Left lung (tissue), 10 donors: ENCODE measurements around the gene FARP2. TPM values are rescaled to one million over a fixed set of nuclear protein-coding genes. Genes with fewer than 3 reads are reported as not detected.

Source experiments
- ATAC-seq: fragments of 200-7000 bp; cut with Tn5 transposase; one replicate; pipeline ENCODE4 v1.9.1; 2020; ENCODE audit warnings: moderate library complexity
- DNase-seq, 4 donors: peaks; one replicate each; pipeline ENCODE4 v3.0.0-alpha.2; 2013 to 2020
- H3K27ac ChIP-seq, 2 donors: fragments of 200-600 bp; sonication (generic) in 1 of 2; one replicate each; pipeline versions ENCODE4 v1.5.0 to v1.8.0; 2020 to 2021
- H3K27me3 ChIP-seq, 2 donors: fragments of 200-600 bp; sonication (generic) in 1 of 2; one replicate each; pipeline versions ENCODE4 v1.5.0 to v1.8.0; 2020 to 2021
- H3K36me3 ChIP-seq, 2 donors: fragments of 200-600 bp; sonication (generic) in 1 of 2; one replicate each; pipeline versions ENCODE4 v1.5.0 to v1.8.0; 2020 to 2021
- H3K4me1 ChIP-seq, 2 donors: fragments of 200-600 bp; one replicate each; pipeline ENCODE4 v1.8.0; 2021
- H3K4me3 ChIP-seq, 2 donors: fragments of 200-600 bp; sonication (generic) in 1 of 2; one replicate each; pipeline versions ENCODE4 v1.5.0 to v1.8.0; 2020 to 2021; ENCODE audit warnings: mild to moderate bottlenecking in 1 of 2
- H3K9me3 ChIP-seq, 2 donors: fragments of 200-600 bp; sonication (generic) in 1 of 2; one replicate each; pipeline versions ENCODE4 v1.5.0 to v1.8.0; 2020 to 2021
- intact Hi-C, 2 donors: fragments of 100-400 bp; cut with DNase I; formaldehyde crosslinking; loops; one replicate each; pipeline versions ENCODE4 v1.11.2 to v1.14.2; 2022
- polyA plus RNA-seq, 6 donors: library from polyadenylated mRNA; unstranded; fragments of 120-200 nt; gene quantifications; one replicate each; pipeline ENCODE4 v1.2.1, GENCODE V29; 2013; ENCODE audit not compliant: insufficient read length in 6 of 6
- total RNA-seq, 2 donors: library from RNA; stranded (reverse); fragmentation: NEBNext Ultra II Directional; extraction: Animal tissue kit (Norgen Biotek cat#: 25700); gene quantifications; one replicate each; pipeline ENCODE4 v1.2.1, GENCODE V29; 2021
- TF ChIP-seq, protein P1 (sequence below), 2 donors: fragments of 200-600 bp; sonication (generic) in 1 of 2; IDR thresholded peaks; one replicate each; pipeline versions ENCODE4 v1.5.0 to v1.8.0; 2021; ENCODE audit warnings: antibody characterized with exemption in 2 of 2
- donor health status: DM: no; HTN: yes; CAD: no.
- donor health status: DM: no; HTN: no; CAD: no.

FARP2 gene
- total and polyA plus RNA-seq, 8 donors: 32.2 to 54.8 (median 49.9) TPM

DNA sequence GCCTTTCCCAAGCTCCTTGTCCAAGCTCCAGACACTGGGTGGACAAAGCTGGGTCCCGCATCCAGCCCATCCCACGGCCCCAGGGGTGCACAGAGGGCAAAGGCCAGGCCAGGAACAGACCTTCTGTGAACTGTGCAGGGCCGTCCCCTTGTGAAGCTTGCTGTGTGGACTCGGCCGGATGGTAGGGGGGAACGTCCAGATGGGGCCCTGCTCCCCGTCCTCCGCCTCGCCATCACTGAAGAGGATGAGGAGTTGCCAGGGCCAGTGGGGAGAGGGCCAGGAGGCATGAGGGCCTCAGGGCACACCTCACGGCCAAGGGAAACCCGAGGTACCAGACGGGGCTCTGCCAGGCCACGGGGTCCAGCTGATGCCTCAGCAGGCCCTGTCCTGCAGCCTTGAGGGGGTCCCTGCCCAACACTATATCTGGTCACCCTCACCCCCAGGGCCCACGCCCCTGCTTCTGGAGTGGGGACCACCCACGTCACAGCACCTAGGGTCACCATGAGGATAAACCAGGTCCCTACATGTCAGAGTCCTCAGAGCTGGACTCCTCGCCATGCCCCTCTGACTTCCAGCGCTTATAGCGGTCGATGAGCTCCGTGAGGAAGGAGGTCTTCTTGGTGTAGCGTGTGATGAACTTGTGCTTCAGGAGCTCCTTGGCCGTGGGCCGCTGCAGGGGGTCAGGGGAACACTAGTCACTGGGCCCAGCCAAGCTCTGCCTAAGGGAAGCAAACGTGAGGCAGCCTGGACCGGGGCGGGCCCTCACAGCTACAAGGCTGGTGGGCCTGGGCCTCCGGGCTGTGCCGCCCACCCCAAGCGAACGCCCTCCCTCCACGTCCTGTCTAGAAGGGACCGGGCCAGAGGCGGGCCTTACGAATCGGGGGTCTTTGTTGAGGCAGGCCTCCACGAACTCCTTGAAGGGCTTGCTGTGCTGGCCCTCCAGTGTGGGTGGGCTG lies 142.3 kb downstream of the FARP2 start:
- H3K9me3 ChIP-seq: no peaks in the 10 kb centered on the region
- no peak overlapping the region for H3K4me3 ChIP-seq
- H3K27me3 ChIP-seq: no peaks in the 10 kb centered on the region
- H3K36me3 ChIP-seq: peaks cover 0 to 86% of the 10 kb centered on the region in 2 donors
- no peak for ATAC-seq
- H3K4me1 ChIP-seq: no peaks in the 10 kb centered on the region
- H3K27ac ChIP-seq: no peak overlapping the region
- DNase-seq: peak in 1 of 4 donors; percentile 66
- TF ChIP-seq, protein P1, sequence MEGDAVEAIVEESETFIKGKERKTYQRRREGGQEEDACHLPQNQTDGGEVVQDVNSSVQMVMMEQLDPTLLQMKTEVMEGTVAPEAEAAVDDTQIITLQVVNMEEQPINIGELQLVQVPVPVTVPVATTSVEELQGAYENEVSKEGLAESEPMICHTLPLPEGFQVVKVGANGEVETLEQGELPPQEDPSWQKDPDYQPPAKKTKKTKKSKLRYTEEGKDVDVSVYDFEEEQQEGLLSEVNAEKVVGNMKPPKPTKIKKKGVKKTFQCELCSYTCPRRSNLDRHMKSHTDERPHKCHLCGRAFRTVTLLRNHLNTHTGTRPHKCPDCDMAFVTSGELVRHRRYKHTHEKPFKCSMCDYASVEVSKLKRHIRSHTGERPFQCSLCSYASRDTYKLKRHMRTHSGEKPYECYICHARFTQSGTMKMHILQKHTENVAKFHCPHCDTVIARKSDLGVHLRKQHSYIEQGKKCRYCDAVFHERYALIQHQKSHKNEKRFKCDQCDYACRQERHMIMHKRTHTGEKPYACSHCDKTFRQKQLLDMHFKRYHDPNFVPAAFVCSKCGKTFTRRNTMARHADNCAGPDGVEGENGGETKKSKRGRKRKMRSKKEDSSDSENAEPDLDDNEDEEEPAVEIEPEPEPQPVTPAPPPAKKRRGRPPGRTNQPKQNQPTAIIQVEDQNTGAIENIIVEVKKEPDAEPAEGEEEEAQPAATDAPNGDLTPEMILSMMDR (IDR thresholded peaks at IDR 0.05): no peak
- intact Hi-C loops: no loop called here

DNA sequence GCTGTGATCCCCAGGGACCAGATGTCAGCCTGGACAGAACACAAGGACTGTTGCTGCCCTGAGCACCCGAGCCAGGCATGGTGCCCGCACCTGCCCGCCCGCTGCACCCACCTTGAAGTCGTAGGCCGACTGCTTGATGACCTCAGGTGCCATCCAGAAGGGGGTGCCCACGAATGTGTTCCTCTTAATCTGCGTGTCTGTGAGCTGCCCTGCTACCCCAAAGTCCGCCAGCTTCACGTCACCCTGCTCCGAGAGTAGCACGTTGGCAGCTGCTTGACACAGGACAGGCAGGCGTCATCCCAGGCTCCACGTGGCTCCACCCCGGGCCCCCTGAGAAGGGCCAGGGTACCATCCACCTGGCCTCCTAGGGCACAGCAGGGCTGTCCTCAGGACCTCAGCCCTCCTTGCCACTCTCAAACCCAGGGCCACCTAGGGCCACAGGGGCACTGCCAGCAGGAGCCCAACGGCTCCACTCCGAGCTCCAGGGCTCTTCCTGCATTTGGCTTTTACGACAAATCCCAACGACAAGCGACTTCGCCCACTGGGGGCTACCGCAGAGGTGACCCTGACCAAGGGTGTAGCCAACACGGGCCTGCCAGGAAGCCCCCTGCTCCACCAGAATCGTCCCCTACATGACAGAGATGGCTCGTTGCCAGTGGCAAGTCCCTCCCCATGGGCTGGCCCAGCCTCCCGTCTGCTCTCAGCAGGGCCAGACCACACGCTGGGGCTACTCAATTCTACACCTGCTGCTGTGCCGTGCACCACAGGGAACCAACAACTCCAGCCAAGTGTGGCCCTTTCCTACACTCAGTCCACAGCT lies 143.3 kb downstream of the FARP2 start:
- H3K4me1 ChIP-seq: no peaks in the 10 kb centered on the region
- no peak overlapping the region for H3K4me3 ChIP-seq
- H3K27ac ChIP-seq: no peak overlapping the region
- intact Hi-C loops: no loop called here
- TF ChIP-seq, protein P1 (IDR thresholded peaks at IDR 0.05): no peak
- DNase-seq: no peak
- no peaks in the 10 kb centered on the region for H3K9me3 ChIP-seq
- no peak for ATAC-seq
- no peaks in the 10 kb centered on the region for H3K27me3 ChIP-seq
- peaks cover 0 to 76% of the 10 kb centered on the region in 2 donors for H3K36me3 ChIP-seq

DNA sequence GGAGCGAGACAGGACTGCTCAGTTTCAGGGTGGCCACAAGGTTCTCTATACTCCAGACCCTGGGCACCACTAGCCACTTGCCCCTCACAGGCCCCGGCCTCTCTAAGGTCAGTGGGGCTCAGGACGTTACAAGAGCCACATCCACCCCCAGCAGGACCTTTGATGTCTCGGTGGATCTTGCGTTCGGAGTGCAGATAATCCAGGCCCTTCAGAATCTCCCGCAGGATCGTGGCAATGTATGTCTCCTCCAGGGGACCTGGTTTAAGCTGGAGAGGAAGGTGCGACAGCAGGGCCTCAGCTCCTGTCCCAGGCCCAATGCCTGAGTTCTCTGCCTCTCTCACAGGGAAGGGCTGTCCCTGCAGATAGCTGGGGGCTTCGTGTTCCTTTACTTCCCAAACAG lies 143.9 kb downstream of the FARP2 start:
- TF ChIP-seq, protein P1 (IDR thresholded peaks at IDR 0.05): no peak
- Histone ChIP-seq H3K36me3 (peaks cover 0 to 70% of the 10 kb centered on the region in 2 donors), H3K4me1 (no peaks in the 10 kb centered on the region), H3K27me3 (no peaks in the 10 kb centered on the region), H3K27ac (no peak overlapping the region), H3K4me3 (no peak overlapping the region), H3K9me3 (no peaks in the 10 kb centered on the region)
- intact Hi-C loops: no loop called here
- DNase-seq (no peak), ATAC-seq (no peak)

DNA sequence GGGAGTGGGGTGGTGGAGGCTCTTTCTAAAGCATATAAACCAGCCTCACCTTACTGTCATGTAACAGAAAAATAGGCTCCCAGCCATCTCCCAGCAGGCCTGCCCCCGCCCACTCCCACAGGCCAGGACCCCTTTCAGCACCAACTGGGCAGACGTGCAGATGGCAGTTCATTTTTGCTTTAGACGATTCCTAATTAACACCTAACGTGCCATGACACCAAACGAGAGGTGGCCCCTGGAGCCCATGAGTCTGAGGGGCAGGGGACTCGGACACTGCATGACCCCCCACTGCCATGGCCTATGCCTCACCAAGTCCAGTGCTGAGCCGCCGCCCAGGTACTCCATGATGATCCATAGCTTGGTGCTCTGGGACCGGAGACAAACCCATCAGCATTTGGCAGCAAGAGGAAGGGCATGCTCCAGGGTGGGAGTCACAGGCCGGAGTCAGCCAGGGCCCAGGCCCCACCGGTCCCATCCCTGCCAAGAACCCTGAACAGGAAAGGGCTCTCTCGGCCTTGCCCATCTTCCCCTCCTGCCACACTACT lies 144.4 kb downstream of the FARP2 start:
- no peak for DNase-seq
- TF ChIP-seq, protein P1 (IDR thresholded peaks at IDR 0.05): no peak
- ATAC-seq: no peak
- Histone ChIP-seq H3K4me1 (peaks cover 0 to under 1% of the 10 kb centered on the region in 2 donors), H3K27ac (no peak overlapping the region), H3K27me3 (no peaks in the 10 kb centered on the region), H3K4me3 (no peak overlapping the region), H3K36me3 (peaks cover 0 to 65% of the 10 kb centered on the region in 2 donors), H3K9me3 (no peaks in the 10 kb centered on the region)
- intact Hi-C loops: no loop called here
